Measurements from ENCODE around the gene GLIS1.

The GLIS1 gene

GRCh38 chr1:53740621-53741105 is 1.7 kb upstream of the GLIS1 start:
- no peak overlapping the region for H3K9ac ChIP-seq (ENCODE audit: insufficient read length)
- no peak for DNase-seq (ENCODE audit: low read depth, low spot score)
- no peak overlapping the region for H3K4me3 ChIP-seq
- no peak overlapping the region for H3K27ac ChIP-seq
- H3K36me3 ChIP-seq (ENCODE audit: insufficient read depth, low read length) = no peaks in the 10 kb centered on the region
- no peaks in the 10 kb centered on the region for H3K9me3 ChIP-seq (ENCODE audit: low read depth, low read length)
- TF ChIP-seq EZH2 (IDR thresholded peaks at IDR 0.05) (no peak), FOXP2 (optimal IDR thresholded peaks at IDR 0.05; ENCODE audit: control extremely low read depth, extremely low read length, insufficient read depth) (no peak), POLR2AphosphoS5 (IDR thresholded peaks at IDR 0.05; ENCODE audit: borderline replicate concordance, low read depth, low read length) (no peak)

DNA sequence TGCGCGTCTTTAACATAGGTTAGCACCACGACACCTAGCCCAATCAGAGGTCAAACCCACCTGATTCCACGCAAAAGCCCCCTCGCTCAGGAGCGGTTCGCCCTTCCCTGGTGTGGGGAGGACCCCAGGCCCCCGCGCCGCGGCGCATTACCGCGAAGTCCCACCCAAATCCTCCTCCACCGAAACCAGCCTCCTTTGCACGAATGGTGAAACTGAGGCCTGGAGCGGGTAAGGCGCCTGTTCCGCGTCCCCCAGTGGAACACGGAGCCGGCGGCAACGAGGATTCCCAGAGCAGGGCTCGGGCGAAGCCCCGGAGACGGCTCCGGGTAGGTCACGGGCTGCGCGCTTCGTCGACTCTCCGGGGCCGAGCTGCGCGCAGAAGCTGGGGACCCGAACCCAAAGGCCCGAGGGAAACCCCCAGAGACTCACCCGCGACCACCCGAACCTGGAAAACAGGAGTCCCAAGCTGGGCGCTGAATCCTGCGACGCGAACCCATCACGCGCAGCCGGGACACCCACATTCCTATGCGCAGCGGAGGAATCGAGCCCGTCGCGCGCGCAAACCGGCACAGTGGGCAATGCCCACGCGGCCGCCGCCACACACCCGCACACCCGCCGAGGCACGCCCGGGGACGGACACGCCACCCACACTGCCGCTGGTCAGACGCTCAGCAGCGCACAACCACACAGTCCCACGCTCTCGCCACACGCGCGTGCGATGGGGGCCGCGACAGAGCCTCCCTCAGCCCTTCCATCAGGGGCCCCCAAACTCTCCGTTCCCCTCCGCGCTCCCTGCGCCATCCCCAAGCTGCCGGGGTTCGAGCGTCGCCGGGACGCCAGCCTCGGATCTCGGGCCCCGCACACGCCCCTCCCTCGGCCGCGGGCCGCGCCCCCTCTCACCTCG is 507 bp downstream of the GLIS1 start:
- Histone ChIP-seq H3K36me3 (ENCODE audit: insufficient read depth, low read length) (no peaks in the 10 kb centered on the region), H3K4me3 (peak overlapping the region; percentile 81), H3K27ac (no peak overlapping the region), H3K9me3 (ENCODE audit: low read depth, low read length) (no peaks in the 10 kb centered on the region), H3K9ac (ENCODE audit: insufficient read length) (no peak overlapping the region)
- TF ChIP-seq POLR2AphosphoS5 (IDR thresholded peaks at IDR 0.05; ENCODE audit: borderline replicate concordance, low read depth, low read length) = no peak
- no peak for TF ChIP-seq FOXP2 (optimal IDR thresholded peaks at IDR 0.05; ENCODE audit: control extremely low read depth, extremely low read length, insufficient read depth)
- TF ChIP-seq EZH2 (IDR thresholded peaks at IDR 0.05) = no peak
- DNase-seq (ENCODE audit: low read depth, low spot score) = no peak

DNA sequence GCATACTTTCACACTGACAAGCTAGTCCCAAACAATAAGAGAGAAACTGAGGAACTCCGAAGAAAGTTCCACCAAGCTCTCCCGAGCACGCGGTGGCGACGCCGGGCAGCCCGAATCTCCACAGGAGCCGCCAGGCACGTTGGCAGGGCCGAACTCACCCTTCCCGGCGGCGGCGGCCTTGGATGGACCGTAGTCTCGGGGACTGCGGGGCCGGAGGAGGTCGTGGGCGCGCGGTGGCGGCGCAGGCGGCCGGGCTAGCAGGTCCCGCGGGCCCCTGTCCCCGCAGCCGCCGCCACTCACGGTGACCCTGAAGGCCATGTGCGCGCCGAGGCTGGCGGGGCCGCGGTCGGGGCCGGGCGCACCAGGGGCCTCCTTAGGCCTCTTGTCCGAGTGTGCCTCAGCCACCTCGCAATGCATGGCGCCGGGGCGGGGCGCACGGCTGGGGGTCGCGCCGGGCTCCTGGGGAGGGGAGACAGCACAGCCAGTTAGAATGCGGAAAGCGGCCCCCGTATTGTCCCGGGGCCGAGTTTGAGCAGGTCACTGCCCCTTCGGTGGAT is 1.2 kb downstream of the GLIS1 start:
- Histone ChIP-seq H3K27ac (no peak overlapping the region), H3K36me3 (ENCODE audit: insufficient read depth, low read length) (no peaks in the 10 kb centered on the region), H3K9me3 (ENCODE audit: low read depth, low read length) (no peaks in the 10 kb centered on the region), H3K9ac (ENCODE audit: insufficient read length) (no peak overlapping the region), H3K4me3 (peak overlapping the region; percentile 81)
- no peak for DNase-seq (ENCODE audit: low read depth, low spot score)
- TF ChIP-seq FOXP2 (optimal IDR thresholded peaks at IDR 0.05; ENCODE audit: control extremely low read depth, extremely low read length, insufficient read depth) (no peak), POLR2AphosphoS5 (IDR thresholded peaks at IDR 0.05; ENCODE audit: borderline replicate concordance, low read depth, low read length) (no peak), EZH2 (IDR thresholded peaks at IDR 0.05) (no peak)

DNA sequence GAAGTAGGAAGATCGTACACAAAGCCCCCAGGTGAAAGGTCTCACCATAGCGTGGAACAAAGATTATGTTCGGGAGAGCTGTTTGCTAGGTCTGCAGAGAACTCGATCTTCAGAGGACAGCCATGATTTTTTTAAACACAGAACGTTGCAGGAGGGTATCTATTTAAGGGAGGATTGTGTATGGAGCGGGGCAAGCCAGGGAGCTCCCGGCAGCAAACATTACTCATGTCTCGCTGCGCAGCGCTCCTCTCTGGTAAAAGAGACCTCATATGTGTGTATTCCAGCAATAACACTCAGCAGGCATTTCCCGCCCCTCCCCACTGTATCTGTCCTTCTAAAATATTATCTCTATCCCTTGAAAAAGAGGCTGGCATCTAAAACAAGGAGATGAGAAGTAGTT is 2.7 kb downstream of the GLIS1 start:
- DNase-seq (ENCODE audit: low read depth, low spot score) = no peak
- TF ChIP-seq POLR2AphosphoS5 (IDR thresholded peaks at IDR 0.05; ENCODE audit: borderline replicate concordance, low read depth, low read length) = no peak
- TF ChIP-seq FOXP2 (optimal IDR thresholded peaks at IDR 0.05; ENCODE audit: control extremely low read depth, extremely low read length, insufficient read depth) = no peak
- TF ChIP-seq EZH2 (IDR thresholded peaks at IDR 0.05) = no peak
- Histone ChIP-seq H3K9me3 (ENCODE audit: low read depth, low read length) (no peaks in the 10 kb centered on the region), H3K9ac (ENCODE audit: insufficient read length) (no peak overlapping the region), H3K27ac (no peak overlapping the region), H3K4me3 (no peak overlapping the region), H3K36me3 (ENCODE audit: insufficient read depth, low read length) (no peaks in the 10 kb centered on the region)

- Histone ChIP-seq H3K27ac (no peak overlapping the region), H3K9ac (ENCODE audit: insufficient read length) (no peak overlapping the region), H3K36me3 (ENCODE audit: insufficient read depth, low read length) (no peaks in the 10 kb centered on the region), H3K4me3 (no peak overlapping the region), H3K9me3 (ENCODE audit: low read depth, low read length) (no peaks in the 10 kb centered on the region)
- TF ChIP-seq POLR2AphosphoS5 (IDR thresholded peaks at IDR 0.05; ENCODE audit: borderline replicate concordance, low read depth, low read length) (no peak), FOXP2 (optimal IDR thresholded peaks at IDR 0.05; ENCODE audit: control extremely low read depth, extremely low read length, insufficient read depth) (no peak), EZH2 (IDR thresholded peaks at IDR 0.05) (no peak)
- no peak for DNase-seq (ENCODE audit: low read depth, low spot score)
Observed at GRCh38 chr1:53735681-53736080, 3.3 kb downstream of the GLIS1 start.

DNA sequence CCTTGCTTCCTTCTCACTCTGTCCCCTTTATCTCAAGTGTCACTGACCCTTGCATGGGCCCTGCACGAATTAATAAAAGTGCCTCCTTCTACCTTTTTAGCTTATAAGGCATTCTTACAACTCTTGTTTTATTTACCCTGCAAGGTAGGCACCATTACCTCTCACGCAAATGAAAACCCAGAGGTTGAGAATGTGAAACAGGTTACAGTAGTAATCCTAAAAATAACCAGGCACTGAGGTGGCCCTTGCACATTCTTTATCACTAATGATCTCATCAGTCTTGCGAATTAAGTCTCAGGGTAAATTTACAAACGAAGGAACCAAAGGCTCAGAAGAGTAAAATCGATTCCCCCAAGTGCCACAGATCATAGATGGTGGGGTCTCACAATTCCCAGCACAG is 3.7 kb downstream of the GLIS1 start:
- no peak for DNase-seq (ENCODE audit: low read depth, low spot score)
- Histone ChIP-seq H3K36me3 (ENCODE audit: insufficient read depth, low read length) (no peaks in the 10 kb centered on the region), H3K27ac (no peak overlapping the region), H3K9ac (ENCODE audit: insufficient read length) (no peak overlapping the region), H3K4me3 (no peak overlapping the region), H3K9me3 (ENCODE audit: low read depth, low read length) (no peaks in the 10 kb centered on the region)
- TF ChIP-seq POLR2AphosphoS5 (IDR thresholded peaks at IDR 0.05; ENCODE audit: borderline replicate concordance, low read depth, low read length) (no peak), FOXP2 (optimal IDR thresholded peaks at IDR 0.05; ENCODE audit: control extremely low read depth, extremely low read length, insufficient read depth) (no peak), EZH2 (IDR thresholded peaks at IDR 0.05) (no peak)

DNA sequence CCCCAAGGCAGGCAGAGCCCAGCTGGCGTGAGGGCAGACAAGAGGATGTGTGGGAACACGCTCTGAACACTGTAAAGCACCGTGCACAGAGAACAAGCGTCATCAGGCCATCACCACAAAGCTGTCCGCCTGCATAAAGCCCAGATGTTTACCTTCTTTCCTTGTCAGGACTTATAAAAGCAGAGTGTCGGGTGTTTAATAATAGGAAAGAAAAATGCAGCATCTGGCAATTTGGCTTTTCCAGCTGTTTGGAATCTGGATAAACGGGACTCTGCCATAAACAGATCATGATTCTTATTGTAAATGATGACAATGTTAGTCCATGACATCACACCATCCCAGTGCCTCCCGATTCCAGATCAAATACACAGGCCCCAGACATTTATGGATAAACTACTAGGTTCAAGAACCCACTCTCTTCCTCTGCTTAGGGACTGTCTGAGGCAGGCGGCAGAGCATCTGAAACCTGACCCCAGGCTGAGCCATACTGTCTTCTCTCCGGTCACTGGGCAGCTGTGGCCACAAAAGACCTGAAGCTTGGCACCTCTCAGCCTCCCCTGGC is 4.2 kb downstream of the GLIS1 start:
- no peaks in the 10 kb centered on the region for H3K9me3 ChIP-seq (ENCODE audit: low read depth, low read length)
- no peak overlapping the region for H3K27ac ChIP-seq
- DNase-seq (ENCODE audit: low read depth, low spot score) = no peak
- no peak overlapping the region for H3K9ac ChIP-seq (ENCODE audit: insufficient read length)
- H3K36me3 ChIP-seq (ENCODE audit: insufficient read depth, low read length) = no peaks in the 10 kb centered on the region
- TF ChIP-seq POLR2AphosphoS5 (IDR thresholded peaks at IDR 0.05; ENCODE audit: borderline replicate concordance, low read depth, low read length) (no peak), FOXP2 (optimal IDR thresholded peaks at IDR 0.05; ENCODE audit: control extremely low read depth, extremely low read length, insufficient read depth) (no peak), EZH2 (IDR thresholded peaks at IDR 0.05) (no peak)
- no peak overlapping the region for H3K4me3 ChIP-seq

DNA sequence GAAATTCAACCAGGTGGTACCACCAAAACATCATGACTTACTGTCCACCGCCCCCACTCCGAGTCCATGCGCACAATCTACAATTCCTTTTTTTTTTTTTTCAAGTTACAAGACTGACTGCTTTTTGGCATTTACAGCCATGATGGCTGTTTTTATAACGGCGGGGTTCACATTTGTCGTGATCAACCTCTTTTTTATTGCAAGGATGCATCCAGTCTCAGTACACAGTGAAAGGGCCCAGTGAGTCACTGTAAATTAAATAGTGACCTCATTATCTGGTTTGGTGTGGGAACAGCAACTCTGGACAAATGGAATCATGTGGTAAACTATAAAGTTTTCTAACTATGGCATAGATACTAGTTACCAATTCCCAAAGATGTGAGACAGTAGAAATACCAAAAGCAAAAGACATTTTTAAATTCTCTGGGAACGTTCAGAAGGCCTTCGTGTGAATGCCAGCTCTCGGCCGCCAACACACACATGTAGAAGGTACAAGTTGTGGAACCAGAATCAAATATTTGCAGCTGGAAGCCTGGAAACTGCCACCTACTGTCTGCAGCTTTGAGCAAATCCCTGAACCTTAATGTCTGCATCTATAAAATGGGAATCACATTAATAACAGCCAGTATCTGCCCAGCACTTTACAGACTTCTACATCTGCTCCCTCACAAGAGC is 4.9 kb downstream of the GLIS1 start:
- Histone ChIP-seq H3K27ac (no peak overlapping the region), H3K9ac (ENCODE audit: insufficient read length) (no peak overlapping the region), H3K36me3 (ENCODE audit: insufficient read depth, low read length) (no peaks in the 10 kb centered on the region), H3K9me3 (ENCODE audit: low read depth, low read length) (no peaks in the 10 kb centered on the region), H3K4me3 (no peak overlapping the region)
- TF ChIP-seq EZH2 (IDR thresholded peaks at IDR 0.05) (no peak), FOXP2 (optimal IDR thresholded peaks at IDR 0.05; ENCODE audit: control extremely low read depth, extremely low read length, insufficient read depth) (no peak), POLR2AphosphoS5 (IDR thresholded peaks at IDR 0.05; ENCODE audit: borderline replicate concordance, low read depth, low read length) (no peak)
- no peak for DNase-seq (ENCODE audit: low read depth, low spot score)

Measured in SK-N-MC (cell line).